ENCODE data around the gene SCYL3. TPM values are rescaled to one million over a fixed set of nuclear protein-coding genes. Genes with fewer than 3 reads are reported as not detected.

The SCYL3 gene
- total and polyA plus RNA-seq, 2 donors (not counting 1 experiment from before 2014, with no cell fraction given), result 7.2 to 11.7 TPM

- H3K4me2 ChIP-seq (ENCODE audit: extremely low read depth, insufficient read depth, low read length), result no peak overlapping the region
These were observed 3.8 kb downstream of the SCYL3 start for GRCh38 chr1:169889871-169890270.

GRCh38 chr1:169886931-169887330, 6.8 kb downstream of the SCYL3 start:
- Histone ChIP-seq H2AFZ (ENCODE audit: low read length) (no peak overlapping the region), H4K20me1 (ENCODE audit: control insufficient read depth, extremely low read depth, insufficient read depth, low read length) (no peaks in the 10 kb centered on the region), H3K27me3 (ENCODE audit: control insufficient read depth, insufficient read depth, low read length) (no peaks in the 10 kb centered on the region), H3K9ac (ENCODE audit: insufficient read depth, low read length) (no peak overlapping the region), H3K79me2 (ENCODE audit: control insufficient read depth, insufficient read depth, low read length) (peaks cover 24% of the 10 kb centered on the region), H3K36me3 (ENCODE audit: control insufficient read depth, insufficient read depth, low read length) (no peaks in the 10 kb centered on the region), H3K4me2 (ENCODE audit: extremely low read depth, insufficient read depth, low read length) (no peak overlapping the region), H3K9me3 (ENCODE audit: control insufficient read depth, insufficient read depth, low read depth, low read length) (no peaks in the 10 kb centered on the region), H3K4me3 (replicated peaks in 1 of 4; ENCODE audit: control extremely low read depth in 1 of 4, insufficient read depth in 1 of 4, low read depth in 3 of 4, low read length in 4 of 4) (no peak overlapping the region), H3K4me1 (ENCODE audit: control insufficient read depth, extremely low read depth, insufficient read depth, low read length) (no peaks in the 10 kb centered on the region), H3K27ac (ENCODE audit: insufficient read depth, low read length) (no peak overlapping the region)
- DNase-seq (ENCODE audit: low read depth in 2 of 2), result no peak
- no peak for TF ChIP-seq EZH2 (IDR thresholded peaks at IDR 0.05; ENCODE audit: low read length, missing control alignments)
- TF ChIP-seq CTCF (conservative IDR thresholded peaks at IDR 0.05 in 1 of 2, IDR thresholded peaks at IDR 0.05 in 1 of 2; ENCODE audit: low read depth in 1 of 2, low read length in 2 of 2), result no peak

More at GRCh38 chr1:169889871-169890270, 3.8 kb downstream of the SCYL3 start:
- H3K79me2 ChIP-seq (ENCODE audit: control insufficient read depth, insufficient read depth, low read length), result peaks cover 36% of the 10 kb centered on the region
- DNase-seq (ENCODE audit: low read depth in 2 of 2), result no peak
- no peaks in the 10 kb centered on the region for H3K36me3 ChIP-seq (ENCODE audit: control insufficient read depth, insufficient read depth, low read length)
- H3K9me3 ChIP-seq (ENCODE audit: control insufficient read depth, insufficient read depth, low read depth, low read length), result no peaks in the 10 kb centered on the region
- no peaks in the 10 kb centered on the region for H3K27me3 ChIP-seq (ENCODE audit: control insufficient read depth, insufficient read depth, low read length)
- H3K27ac ChIP-seq (ENCODE audit: insufficient read depth, low read length), result no peak overlapping the region
- H3K4me1 ChIP-seq (ENCODE audit: control insufficient read depth, extremely low read depth, insufficient read depth, low read length), result peaks cover 3% of the 10 kb centered on the region
- H3K4me3 ChIP-seq (replicated peaks in 1 of 4; ENCODE audit: control extremely low read depth in 1 of 4, insufficient read depth in 1 of 4, low read depth in 3 of 4, low read length in 4 of 4), result no peak overlapping the region
- H3K9ac ChIP-seq (ENCODE audit: insufficient read depth, low read length), result no peak overlapping the region
- no peaks in the 10 kb centered on the region for H4K20me1 ChIP-seq (ENCODE audit: control insufficient read depth, extremely low read depth, insufficient read depth, low read length)
- TF ChIP-seq EZH2 (IDR thresholded peaks at IDR 0.05; ENCODE audit: low read length, missing control alignments), result no peak
- no peak for TF ChIP-seq CTCF (conservative IDR thresholded peaks at IDR 0.05 in 1 of 2, IDR thresholded peaks at IDR 0.05 in 1 of 2; ENCODE audit: low read depth in 1 of 2, low read length in 2 of 2)
- H2AFZ ChIP-seq (ENCODE audit: low read length), result no peak overlapping the region

GRCh38 chr1:169886422-169886821, 7.3 kb downstream of the SCYL3 start:
- Histone ChIP-seq H3K27ac (ENCODE audit: insufficient read depth, low read length) (no peak overlapping the region), H2AFZ (ENCODE audit: low read length) (no peak overlapping the region), H3K9ac (ENCODE audit: insufficient read depth, low read length) (no peak overlapping the region), H3K4me3 (replicated peaks in 1 of 4; ENCODE audit: control extremely low read depth in 1 of 4, insufficient read depth in 1 of 4, low read depth in 3 of 4, low read length in 4 of 4) (no peak overlapping the region), H3K4me1 (ENCODE audit: control insufficient read depth, extremely low read depth, insufficient read depth, low read length) (no peaks in the 10 kb centered on the region), H4K20me1 (ENCODE audit: control insufficient read depth, extremely low read depth, insufficient read depth, low read length) (no peaks in the 10 kb centered on the region), H3K9me3 (ENCODE audit: control insufficient read depth, insufficient read depth, low read depth, low read length) (no peaks in the 10 kb centered on the region), H3K27me3 (ENCODE audit: control insufficient read depth, insufficient read depth, low read length) (no peaks in the 10 kb centered on the region), H3K4me2 (ENCODE audit: extremely low read depth, insufficient read depth, low read length) (no peak overlapping the region), H3K79me2 (ENCODE audit: control insufficient read depth, insufficient read depth, low read length) (peaks cover 20% of the 10 kb centered on the region), H3K36me3 (ENCODE audit: control insufficient read depth, insufficient read depth, low read length) (no peaks in the 10 kb centered on the region)
- TF ChIP-seq EZH2 (IDR thresholded peaks at IDR 0.05; ENCODE audit: low read length, missing control alignments) (no peak), CTCF (conservative IDR thresholded peaks at IDR 0.05 in 1 of 2, IDR thresholded peaks at IDR 0.05 in 1 of 2; ENCODE audit: low read depth in 1 of 2, low read length in 2 of 2) (no peak)
- no peak for DNase-seq (ENCODE audit: low read depth in 2 of 2)
